HG02588 (cell line): Measurements from ENCODE around the gene REPS2.

Experiments
- ATAC-seq: cut with Tn5 transposase; IDR thresholded peaks from one replicate; pipeline ENCODE4 v1.9.1; 2021; ENCODE audit warnings: mild to moderate bottlenecking, moderate library complexity; ENCODE audit not compliant: unreplicated experiment

REPS2 gene

DNA sequence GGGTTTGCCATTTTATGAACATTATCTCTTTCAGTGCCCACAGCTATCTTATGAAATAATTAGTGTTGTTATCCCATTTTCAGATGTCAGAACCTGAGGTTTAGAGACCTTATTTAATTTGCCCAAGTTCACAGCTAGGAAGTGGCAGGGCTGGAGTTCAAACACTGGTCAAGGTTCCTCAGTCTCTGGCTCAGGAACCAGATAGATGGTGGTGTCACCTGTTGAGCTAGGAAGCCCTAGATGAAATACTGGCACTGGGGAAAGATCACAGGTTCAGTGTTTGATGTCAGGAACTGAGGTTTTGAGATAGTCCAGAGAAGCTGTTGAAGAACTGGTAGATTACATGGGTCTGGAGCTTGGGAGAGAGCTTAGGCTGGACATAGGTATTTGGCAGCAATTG is 85.4 kb downstream of the REPS2 start:
- ATAC-seq = no peak

GRCh38 chrX:17032351-17032750 is 85.9 kb downstream of the REPS2 start:
- ATAC-seq = no peak

DNA sequence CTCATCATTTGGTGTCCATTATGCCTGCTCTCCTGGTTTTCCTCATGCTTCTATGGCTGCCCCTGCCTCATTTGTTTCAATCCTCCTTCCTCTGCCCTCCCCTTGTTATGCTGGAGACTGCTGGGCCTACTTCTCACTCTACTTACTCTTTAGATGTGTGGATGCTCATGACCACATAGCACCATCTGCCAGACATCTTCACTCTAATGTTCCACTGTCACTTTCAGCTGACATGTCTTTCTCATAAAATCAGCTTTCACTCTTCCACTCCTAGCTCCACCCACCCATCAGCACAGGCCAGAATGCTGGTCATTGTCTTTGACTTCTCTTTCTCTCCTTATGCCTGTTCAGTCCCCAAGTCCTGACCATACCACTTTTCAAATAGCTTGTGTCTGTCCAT is 86.8 kb downstream of the REPS2 start:
- ATAC-seq = no peak

DNA sequence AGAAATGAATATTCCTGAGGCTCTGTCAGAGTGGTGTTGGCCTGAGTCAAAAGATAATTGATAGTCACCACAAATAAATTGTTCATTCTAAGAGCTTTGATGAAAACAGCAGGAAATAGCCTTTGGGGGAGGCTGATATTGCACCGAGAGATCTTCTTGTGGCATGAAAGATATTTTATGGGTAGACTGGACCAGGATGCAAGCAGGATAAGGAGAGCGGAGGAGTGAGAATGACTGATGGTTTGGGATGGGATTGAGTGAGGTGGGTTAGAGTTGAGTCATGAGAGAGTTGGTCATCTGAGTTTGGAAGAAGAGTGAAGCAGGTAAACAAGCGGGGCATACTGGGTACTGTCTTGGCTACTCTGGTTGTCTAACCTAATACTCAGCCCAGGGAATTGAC is 88.7 kb downstream of the REPS2 start:
- no peak for ATAC-seq

DNA sequence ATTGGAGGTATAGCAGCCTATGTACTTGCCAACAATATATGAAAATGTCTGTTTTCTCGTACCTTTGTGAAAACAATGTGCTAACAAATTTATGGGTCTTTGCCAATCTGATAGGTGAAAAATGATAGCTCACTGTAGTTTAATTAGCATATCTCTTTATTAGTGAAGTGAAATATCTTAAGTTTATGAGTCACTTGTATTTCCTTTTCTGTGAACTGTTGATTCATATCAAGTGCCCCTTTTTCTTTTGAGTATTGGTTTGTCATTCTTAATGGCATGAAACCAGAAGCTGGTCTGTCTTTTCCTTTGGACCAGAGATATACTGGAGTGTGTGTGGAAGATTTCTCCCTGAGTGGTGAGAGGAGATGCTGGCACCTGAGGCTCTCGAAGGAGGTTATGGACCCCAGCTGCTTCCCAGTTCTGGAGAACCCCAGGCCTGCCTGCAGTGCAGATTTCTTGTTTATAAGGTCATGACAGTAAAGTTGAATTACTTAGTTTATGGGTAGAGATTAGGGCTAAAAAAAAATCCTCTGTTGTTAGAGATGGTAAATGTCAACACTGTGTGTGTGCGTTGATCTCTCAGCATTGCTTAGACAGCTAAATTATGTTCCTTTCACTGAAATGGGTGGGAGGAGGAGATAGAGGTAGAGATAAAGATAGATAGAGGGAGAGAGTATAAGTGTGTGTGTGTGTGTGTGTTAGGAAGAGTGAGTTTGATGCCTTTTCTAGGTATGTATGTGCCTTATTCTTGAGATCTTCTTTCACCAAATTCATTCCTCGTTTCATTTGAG is 89.9 kb downstream of the REPS2 start:
- no peak for ATAC-seq

- no peak for ATAC-seq
These were observed 91.8 kb downstream of the REPS2 start for GRCh38 chrX:17038277-17038676.

DNA sequence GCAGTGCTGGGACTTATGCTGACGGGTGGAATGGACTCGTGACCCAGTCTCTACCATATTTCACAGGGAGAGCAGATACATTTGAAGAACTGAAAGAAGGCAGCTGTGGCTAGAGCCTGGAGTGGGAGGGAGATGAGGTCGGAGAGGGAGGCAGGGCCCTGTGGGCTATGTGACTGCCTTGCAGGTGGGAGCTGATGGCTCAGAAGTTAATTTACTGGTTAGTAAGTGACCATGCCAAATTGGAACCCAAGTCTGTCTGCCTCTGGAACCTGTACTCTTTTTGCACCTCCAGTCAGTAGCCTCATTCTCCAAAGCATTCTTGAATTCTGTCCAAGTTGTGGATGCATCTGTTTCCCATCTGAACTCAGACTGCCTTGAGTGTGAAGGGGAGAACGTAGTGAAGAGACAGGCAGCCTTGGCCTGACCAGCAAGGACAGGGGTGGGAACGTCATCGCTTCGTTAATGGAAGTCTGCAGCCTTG is 92.3 kb downstream of the REPS2 start:
- ATAC-seq = no peak

- no peak for ATAC-seq
These were observed 93.4 kb downstream of the REPS2 start for GRCh38 chrX:17039826-17040225.

- ATAC-seq = no peak
These were observed 94.3 kb downstream of the REPS2 start for GRCh38 chrX:17040711-17041110.

- no peak for ATAC-seq
These were observed 95.6 kb downstream of the REPS2 start for GRCh38 chrX:17042037-17042436.

GRCh38 chrX:17046478-17047097 is 100.1 kb downstream of the REPS2 start:
- no peak for ATAC-seq

DNA sequence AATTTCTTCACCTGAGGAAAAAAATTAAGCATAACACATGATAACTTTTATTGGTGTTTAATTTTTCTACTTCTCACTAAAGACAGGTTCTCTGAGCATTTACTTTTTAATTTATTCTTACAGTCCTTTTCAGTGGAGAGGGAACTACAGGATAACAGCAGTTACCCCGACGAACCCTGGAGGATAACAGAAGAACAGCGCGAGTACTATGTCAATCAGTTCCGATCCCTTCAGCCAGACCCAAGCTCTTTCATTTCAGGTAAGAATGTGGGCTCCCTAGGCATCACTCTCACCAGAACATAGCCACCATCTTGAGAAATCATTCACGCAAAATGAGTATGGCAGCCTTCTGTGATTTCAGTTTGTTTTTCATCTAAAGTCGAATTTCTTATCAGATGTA is 100.8 kb downstream of the REPS2 start:
- ATAC-seq = no peak

- ATAC-seq = no peak
These were observed 105.8 kb downstream of the REPS2 start for GRCh38 chrX:17052210-17052609.

DNA sequence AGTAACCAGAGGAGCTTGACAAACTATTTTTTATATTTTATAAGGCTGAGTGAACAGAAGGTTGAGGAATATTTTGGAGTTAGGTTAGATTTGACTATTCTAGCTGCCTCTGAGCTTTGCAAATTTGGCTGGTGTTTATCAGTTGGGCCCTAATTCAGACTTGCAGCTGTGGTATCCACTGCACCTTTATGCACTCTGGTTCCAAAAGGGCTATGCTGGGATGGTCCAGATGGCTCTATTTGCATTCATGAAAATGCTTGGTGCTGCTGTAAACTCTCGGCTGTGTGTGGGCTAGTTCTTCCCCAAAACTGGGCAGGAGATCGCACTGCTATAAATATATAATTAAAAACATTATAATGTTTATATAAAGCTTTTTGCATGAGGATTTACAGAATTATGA is 106.3 kb downstream of the REPS2 start:
- no peak for ATAC-seq

DNA sequence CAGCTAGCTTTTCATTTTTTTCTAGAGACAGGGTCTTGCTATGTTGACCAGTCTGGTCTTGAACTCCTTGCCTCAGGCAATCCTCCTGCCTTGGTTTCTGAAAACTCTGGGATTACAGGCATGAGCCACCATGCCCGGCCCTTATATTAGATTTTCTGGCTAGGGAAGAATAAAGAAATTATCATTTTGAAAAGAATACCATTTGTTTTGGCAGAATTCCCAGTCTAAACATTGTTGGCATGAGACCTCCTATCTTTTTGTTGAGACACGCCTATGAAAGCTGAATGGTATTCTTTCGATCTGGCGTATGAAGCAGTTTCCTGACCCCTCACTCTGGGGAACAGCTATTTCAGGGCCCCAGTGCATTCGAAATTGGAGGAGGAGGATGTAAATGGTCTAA is 107.0 kb downstream of the REPS2 start:
- no peak for ATAC-seq

DNA sequence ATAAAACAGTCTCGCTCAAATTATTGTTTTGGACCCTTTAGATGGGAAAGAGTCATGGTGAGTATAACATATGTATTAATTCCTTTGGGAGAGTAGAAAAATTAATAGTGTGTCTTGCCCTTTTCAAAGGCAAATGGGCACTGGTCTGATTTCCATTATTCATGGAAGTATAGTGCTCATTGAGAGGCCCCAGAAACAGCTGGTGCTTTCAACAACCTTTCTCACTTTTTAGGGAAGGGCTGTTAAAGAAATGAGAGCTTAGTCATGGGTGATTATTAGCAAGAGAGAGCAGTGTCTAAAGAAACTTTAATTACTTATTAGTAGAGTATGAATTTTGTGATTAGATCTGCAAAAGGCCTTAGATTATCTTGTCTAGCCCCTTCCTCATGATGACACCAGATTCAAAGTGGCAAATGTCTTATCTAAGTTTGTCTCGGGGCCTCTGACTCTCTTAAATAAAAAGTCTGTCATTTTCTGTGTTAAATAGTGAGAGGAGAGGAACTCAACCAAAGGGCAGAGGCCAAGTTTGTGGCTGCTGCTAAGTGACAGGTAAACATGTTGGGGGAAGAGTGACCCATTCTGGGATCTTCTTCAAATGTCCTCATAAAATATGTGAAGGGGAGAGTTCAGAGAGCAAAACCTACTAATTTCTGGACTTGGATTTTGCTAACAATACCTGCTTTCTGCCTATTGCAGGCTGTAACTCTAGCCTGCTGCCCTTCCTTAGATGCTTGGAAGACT is 110.6 kb downstream of the REPS2 start:
- ATAC-seq = no peak

DNA sequence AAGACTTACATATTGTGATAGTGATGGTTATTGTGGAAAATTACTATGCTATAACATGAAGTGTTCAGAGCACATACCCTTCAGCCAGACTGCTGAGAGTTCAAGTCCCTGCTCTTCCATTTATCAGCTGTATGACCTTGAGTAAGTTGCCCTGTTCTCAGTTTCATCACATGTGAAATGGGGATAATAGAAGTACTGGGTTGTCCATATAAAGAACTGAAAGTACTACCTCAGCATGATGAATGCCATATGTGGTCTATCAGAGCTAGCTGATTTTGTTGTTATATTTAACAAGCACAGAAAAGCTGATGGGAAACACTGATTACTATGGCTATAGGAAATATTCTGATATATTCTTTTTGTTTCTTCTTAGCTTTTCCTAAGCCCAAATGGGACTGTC is 115.6 kb downstream of the REPS2 start:
- no peak for ATAC-seq

GRCh38 chrX:17065100-17065499 is 118.6 kb downstream of the REPS2 start:
- no peak for ATAC-seq

DNA sequence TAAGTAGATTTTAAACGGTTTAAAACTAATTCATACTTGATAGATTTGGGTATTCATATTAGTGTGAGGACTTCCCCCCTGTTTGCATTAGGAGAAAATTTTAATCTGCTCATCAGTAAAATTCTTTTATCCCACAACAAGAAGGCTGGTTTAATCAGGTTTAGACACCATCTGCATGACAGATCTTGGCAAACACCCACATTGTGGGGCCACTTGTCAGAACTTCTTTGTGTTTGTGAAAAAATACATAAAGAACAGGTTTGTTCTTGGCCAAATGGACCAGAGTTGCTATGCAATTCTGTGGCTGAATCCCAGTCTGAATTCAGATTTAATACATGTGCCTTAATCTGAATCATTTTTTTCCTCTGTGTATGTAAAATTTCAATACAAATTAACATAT is 121.1 kb downstream of the REPS2 start:
- ATAC-seq = no peak

DNA sequence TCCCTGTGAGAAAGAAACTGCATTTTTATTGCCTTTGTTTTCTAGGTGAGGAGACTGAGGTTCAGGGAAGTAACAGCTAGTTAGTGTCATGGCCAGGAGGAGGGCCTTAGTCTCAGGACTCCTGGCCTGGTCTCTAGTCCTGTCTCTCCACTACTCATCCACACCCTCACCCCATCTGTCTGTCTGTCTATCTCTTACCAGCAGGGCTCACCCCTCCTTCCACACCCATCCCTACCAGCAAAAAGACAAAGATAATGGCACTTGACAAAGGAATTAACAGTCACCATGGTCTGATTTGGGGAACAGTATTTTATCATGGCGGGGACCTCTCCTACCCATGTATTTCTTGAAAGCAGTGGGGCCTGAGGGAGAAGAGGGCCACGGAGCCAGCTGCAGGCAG is 125.8 kb downstream of the REPS2 start:
- ATAC-seq = no peak

- ATAC-seq = no peak
These were observed 126.3 kb downstream of the REPS2 start for GRCh38 chrX:17072721-17073230.

- no peak for ATAC-seq
These were observed 128.5 kb downstream of the REPS2 start for GRCh38 chrX:17075004-17075403.
